ENCODE measurements around the gene LSG1. TPM values are rescaled to one million over a fixed set of nuclear protein-coding genes. Genes with fewer than 3 reads are reported as not detected.

LSG1 gene
- total RNA-seq, 1 experiment from 2014 or later = 81.3 TPM

DNA sequence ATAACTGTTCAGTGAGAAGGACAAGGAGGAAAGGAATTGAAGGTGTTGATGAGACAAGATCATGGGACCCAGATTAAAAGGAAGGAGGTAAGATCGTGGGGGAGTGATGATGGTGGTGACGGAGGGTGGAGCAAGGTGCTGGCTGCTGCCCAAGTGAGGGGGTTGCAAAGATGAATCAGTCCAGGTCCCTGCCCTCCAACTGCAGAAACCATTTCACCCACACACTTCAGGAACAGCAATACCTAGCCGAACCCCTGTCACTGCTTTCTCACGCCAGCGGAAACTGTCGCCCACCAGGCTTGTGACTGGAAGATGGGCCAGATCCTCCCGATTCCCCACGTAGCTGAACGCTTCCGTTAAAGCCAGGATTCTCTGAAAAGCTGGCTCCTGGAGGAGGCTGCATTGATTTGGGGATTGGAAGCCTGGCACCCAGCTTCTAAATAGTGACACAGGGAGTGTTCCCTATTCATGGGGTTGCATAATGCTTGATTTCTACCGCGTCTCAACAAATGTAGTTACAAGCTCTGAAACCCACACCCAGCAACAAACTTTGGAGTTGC, 3.2 kb upstream of the LSG1 start:
- Histone ChIP-seq H3K4me3 (ENCODE audit: low read depth, low read length, poor library complexity, severe bottlenecking) (no peak overlapping the region), H3K27ac (ENCODE audit: low read depth, low read length, poor library complexity, severe bottlenecking) (no peak overlapping the region), H3K4me1 (ENCODE audit: insufficient read depth, low read length, poor library complexity, severe bottlenecking) (peaks cover 17% of the 10 kb centered on the region), H3K9me3 (ENCODE audit: low read depth, low read length, poor library complexity, severe bottlenecking) (no peaks in the 10 kb centered on the region), H3K36me3 (ENCODE audit: insufficient read depth, low read length, poor library complexity, severe bottlenecking) (no peaks in the 10 kb centered on the region), H3K27me3 (replicated peaks; ENCODE audit: insufficient read depth, low read depth, low read length, poor library complexity) (no peaks in the 10 kb centered on the region)
- no peak for DNase-seq (ENCODE audit: low spot score)
- ChIA-PET POLR2A (ENCODE audit: low non-redundant PET) (interaction anchor here (0.5 kb wide), 1 partner anchor 11 kb away, joined by 3 read pairs; the partner anchor contains the start of gene FAM43A), CTCF (interaction anchor here (1.3 kb wide), 1 partner anchor 13 kb away, joined by 4 read pairs; no protein-coding TSS in a partner anchor)
- no peak for TF ChIP-seq EZH2 (IDR thresholded peaks at IDR 0.05; ENCODE audit: borderline replicate concordance, low read depth, low read length, poor library complexity, severe bottlenecking)
- TF ChIP-seq, protein P1, sequence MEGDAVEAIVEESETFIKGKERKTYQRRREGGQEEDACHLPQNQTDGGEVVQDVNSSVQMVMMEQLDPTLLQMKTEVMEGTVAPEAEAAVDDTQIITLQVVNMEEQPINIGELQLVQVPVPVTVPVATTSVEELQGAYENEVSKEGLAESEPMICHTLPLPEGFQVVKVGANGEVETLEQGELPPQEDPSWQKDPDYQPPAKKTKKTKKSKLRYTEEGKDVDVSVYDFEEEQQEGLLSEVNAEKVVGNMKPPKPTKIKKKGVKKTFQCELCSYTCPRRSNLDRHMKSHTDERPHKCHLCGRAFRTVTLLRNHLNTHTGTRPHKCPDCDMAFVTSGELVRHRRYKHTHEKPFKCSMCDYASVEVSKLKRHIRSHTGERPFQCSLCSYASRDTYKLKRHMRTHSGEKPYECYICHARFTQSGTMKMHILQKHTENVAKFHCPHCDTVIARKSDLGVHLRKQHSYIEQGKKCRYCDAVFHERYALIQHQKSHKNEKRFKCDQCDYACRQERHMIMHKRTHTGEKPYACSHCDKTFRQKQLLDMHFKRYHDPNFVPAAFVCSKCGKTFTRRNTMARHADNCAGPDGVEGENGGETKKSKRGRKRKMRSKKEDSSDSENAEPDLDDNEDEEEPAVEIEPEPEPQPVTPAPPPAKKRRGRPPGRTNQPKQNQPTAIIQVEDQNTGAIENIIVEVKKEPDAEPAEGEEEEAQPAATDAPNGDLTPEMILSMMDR (conservative IDR thresholded peaks at IDR 0.05; ENCODE audit: low read depth, low read length) = no peak
- no TSS peak for BruUV-seq (replicated peaks)
- intact Hi-C loops (cut with micrococcal nuclease; ENCODE audit: unreplicated experiment) = no loop called here

DNA sequence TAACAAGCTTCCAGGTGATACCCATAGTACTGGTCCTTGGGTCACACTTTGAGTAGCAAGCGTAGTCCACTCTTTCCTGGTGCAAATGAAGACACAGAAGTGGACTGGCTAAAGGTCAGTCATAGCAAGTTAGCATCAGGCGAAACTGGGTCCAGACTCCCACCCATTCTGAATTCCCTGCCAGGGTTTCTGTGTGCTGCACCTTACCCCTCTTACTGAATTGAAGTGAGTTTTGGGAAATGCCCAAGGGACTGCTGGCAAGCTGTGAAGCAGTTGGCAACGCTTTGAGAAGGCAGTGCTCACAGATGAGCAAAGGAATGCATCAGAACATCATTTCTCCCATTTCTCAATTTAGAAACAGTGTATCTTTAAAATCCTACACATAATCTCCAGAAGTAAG, 1.8 kb upstream of the LSG1 start:
- no peaks in the 10 kb centered on the region for H3K36me3 ChIP-seq (ENCODE audit: insufficient read depth, low read length, poor library complexity, severe bottlenecking)
- no TSS peak for BruUV-seq (replicated peaks)
- H3K4me3 ChIP-seq (ENCODE audit: low read depth, low read length, poor library complexity, severe bottlenecking) = no peak overlapping the region
- CTCF ChIA-PET = no interaction called here
- H3K27ac ChIP-seq (ENCODE audit: low read depth, low read length, poor library complexity, severe bottlenecking) = no peak overlapping the region
- H3K4me1 ChIP-seq (ENCODE audit: insufficient read depth, low read length, poor library complexity, severe bottlenecking) = peaks cover 17% of the 10 kb centered on the region
- POLR2A ChIA-PET (ENCODE audit: low non-redundant PET) = no interaction called here
- intact Hi-C loops (cut with micrococcal nuclease; ENCODE audit: unreplicated experiment) = loop anchor here (5.0 kb wide), 1 partner anchor 849 kb away; no protein-coding TSS in a partner anchor
- DNase-seq (ENCODE audit: low spot score) = no peak
- no peaks in the 10 kb centered on the region for H3K9me3 ChIP-seq (ENCODE audit: low read depth, low read length, poor library complexity, severe bottlenecking)
- TF ChIP-seq, protein P1 (conservative IDR thresholded peaks at IDR 0.05; ENCODE audit: low read depth, low read length) = no peak
- TF ChIP-seq EZH2 (IDR thresholded peaks at IDR 0.05; ENCODE audit: borderline replicate concordance, low read depth, low read length, poor library complexity, severe bottlenecking) = no peak
- no peaks in the 10 kb centered on the region for H3K27me3 ChIP-seq (replicated peaks; ENCODE audit: insufficient read depth, low read depth, low read length, poor library complexity)

DNA sequence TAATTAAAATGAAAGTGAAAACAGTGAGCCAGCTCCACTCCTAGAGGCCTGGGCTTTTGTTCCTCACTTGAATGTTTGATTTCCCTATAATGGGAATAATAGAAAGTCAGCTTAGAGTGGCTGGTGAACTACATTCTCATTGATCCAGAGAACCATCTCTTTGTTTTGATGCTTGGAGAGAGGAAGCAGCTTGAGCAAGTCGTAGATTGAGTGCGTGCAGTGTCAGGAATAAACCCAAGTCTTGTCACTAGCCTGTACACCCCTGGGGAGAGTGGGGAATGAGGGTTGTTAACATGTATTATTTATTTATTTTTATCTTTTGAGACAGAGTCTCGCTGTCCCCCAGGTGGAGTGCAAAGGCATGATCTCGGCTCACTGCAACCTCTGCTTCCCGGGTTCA, 885 bp upstream of the LSG1 start:
- Histone ChIP-seq H3K27me3 (replicated peaks; ENCODE audit: insufficient read depth, low read depth, low read length, poor library complexity) (no peaks in the 10 kb centered on the region), H3K4me3 (ENCODE audit: low read depth, low read length, poor library complexity, severe bottlenecking) (peak overlapping the region; percentile 72), H3K9me3 (ENCODE audit: low read depth, low read length, poor library complexity, severe bottlenecking) (no peaks in the 10 kb centered on the region), H3K4me1 (ENCODE audit: insufficient read depth, low read length, poor library complexity, severe bottlenecking) (peaks cover 17% of the 10 kb centered on the region), H3K27ac (ENCODE audit: low read depth, low read length, poor library complexity, severe bottlenecking) (peak overlapping the region; percentile 99), H3K36me3 (ENCODE audit: insufficient read depth, low read length, poor library complexity, severe bottlenecking) (no peaks in the 10 kb centered on the region)
- intact Hi-C loops (cut with micrococcal nuclease; ENCODE audit: unreplicated experiment) = loop anchor here (5.0 kb wide), 1 partner anchor 849 kb away; no protein-coding TSS in a partner anchor
- POLR2A ChIA-PET (ENCODE audit: low non-redundant PET) = interaction anchor here (0.6 to 0.7 kb wide), 2 partner anchors 425 to 598 kb away, joined by 3 to 4 read pairs; partner anchors contain the start of gene XXYLT1
- CTCF ChIA-PET = interaction anchor here (2.5 to 2.6 kb wide), 2 partner anchors 10 to 598 kb away, joined by 9 to 15 read pairs; partner anchors contain the start of gene XXYLT1
- DNase-seq (ENCODE audit: low spot score) = no peak
- TSS peak; percentile 98 for BruUV-seq (replicated peaks)
- no peak for TF ChIP-seq EZH2 (IDR thresholded peaks at IDR 0.05; ENCODE audit: borderline replicate concordance, low read depth, low read length, poor library complexity, severe bottlenecking)
- TF ChIP-seq, protein P1 (conservative IDR thresholded peaks at IDR 0.05; ENCODE audit: low read depth, low read length) = no peak
